HUES48 (cell line): ENCODE measurements around the gene SCNN1G.
A peak's percentile ranks its signal among the peaks of the same experiment; 100 is the strongest.
"Not testable (repeated sequence)": the region's sequence is repeated elsewhere in the genome, so short reads cannot be mapped to it uniquely, and the experiment has no call there.

ENCODE experiments used
- H3K27ac ChIP-seq: one replicate; pipeline ENCODE4 v1.7.0; 2013; ENCODE audit warnings: low read depth, low read length, inconsistent platforms
- H3K27me3 ChIP-seq: 2 replicates; pipeline ENCODE4 v1.6.1; 2013; ENCODE audit warnings: mild to moderate bottlenecking, low read length; ENCODE audit not compliant: control insufficient read depth, insufficient read depth
- H3K36me3 ChIP-seq: 2 replicates; pipeline ENCODE4 v1.6.1; 2013; ENCODE audit warnings: low read length; ENCODE audit not compliant: control insufficient read depth, insufficient read depth
- H3K4me1 ChIP-seq: 2 replicates; pipeline ENCODE4 v1.6.1; 2013; ENCODE audit warnings: mild to moderate bottlenecking, low read length; ENCODE audit not compliant: control insufficient read depth, insufficient read depth
- H3K4me3 ChIP-seq: 2 replicates; pipeline ENCODE4 v1.5.1; 2013; ENCODE audit warnings: mild to moderate bottlenecking, low read depth, low read length
- H3K9ac ChIP-seq: 2 replicates; pipeline ENCODE4 v1.6.1; 2013; ENCODE audit warnings: mild to moderate bottlenecking, low read depth, low read length, moderate library complexity
- H3K9me3 ChIP-seq: 2 replicates; pipeline ENCODE4 v1.6.1; 2013; ENCODE audit warnings: low read length; ENCODE audit not compliant: control insufficient read depth, insufficient read depth

SCNN1G gene

GRCh38 chr16:23144393-23144792 is 38.2 kb upstream of the SCNN1G start:
- H3K27ac ChIP-seq, H3K9me3 ChIP-seq, H3K4me3 ChIP-seq, H3K36me3 ChIP-seq, H3K27me3 ChIP-seq, H3K9ac ChIP-seq: not testable (repeated sequence)
- peaks cover 46% of the 10 kb centered on the region for H3K4me1 ChIP-seq

DNA sequence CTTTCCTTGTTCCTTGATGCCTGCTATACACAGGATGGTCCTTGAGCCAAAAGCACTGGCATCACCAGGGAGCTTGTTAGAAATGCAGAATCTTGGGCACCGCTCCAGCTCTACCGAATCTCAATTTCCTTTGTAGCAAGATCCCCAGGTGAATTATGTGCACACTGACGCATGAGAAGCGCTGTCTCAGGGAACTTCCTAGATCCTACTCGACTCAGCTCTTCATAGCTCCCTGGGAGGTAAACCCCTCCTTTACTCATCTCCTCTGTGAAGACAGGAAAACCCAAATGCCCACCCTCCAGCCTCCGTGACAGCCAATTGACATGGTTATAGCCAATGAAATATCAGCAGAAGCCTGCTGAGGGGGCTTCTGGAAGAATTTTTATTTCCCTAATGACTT is 37.4 kb upstream of the SCNN1G start:
- Histone ChIP-seq H3K4me1 (peaks cover 46% of the 10 kb centered on the region), H3K27ac (peak overlapping the region; percentile 40), H3K9ac (no peak overlapping the region), H3K9me3 (no peaks in the 10 kb centered on the region), H3K4me3 (no peak overlapping the region), H3K27me3 (no peaks in the 10 kb centered on the region), H3K36me3 (no peaks in the 10 kb centered on the region)

DNA sequence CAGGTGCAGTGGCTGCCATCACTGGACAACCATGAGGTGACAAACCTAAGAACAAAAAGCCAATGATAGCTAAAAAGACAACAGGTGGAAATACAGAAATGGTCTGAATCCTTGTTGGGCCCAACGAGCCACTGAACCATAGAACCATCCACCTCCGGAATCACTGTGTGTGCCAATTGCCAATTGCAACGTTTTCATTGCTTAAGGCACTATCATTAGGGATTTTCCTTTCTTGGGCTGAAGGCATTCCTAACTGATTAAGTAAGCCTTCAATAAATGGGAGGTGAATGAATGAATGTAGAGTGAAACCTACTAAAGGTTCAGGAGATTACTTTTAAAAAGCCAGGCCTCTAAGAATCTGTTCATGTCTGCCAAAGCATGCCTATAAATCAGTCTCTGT is 36.9 kb upstream of the SCNN1G start:
- Histone ChIP-seq H3K27ac (peak overlapping the region; percentile 40), H3K36me3 (no peaks in the 10 kb centered on the region), H3K27me3 (no peaks in the 10 kb centered on the region), H3K9ac (no peak overlapping the region), H3K4me1 (peaks cover 46% of the 10 kb centered on the region), H3K4me3 (no peak overlapping the region), H3K9me3 (no peaks in the 10 kb centered on the region)

GRCh38 chr16:23146877-23147601 is 35.5 kb upstream of the SCNN1G start:
- Histone ChIP-seq H3K4me1 (peaks cover 41% of the 10 kb centered on the region), H3K27ac (no peak overlapping the region), H3K4me3 (peak overlapping the region; percentile 26; the same call in 1 of the 2 replicates), H3K27me3 (no peaks in the 10 kb centered on the region), H3K36me3 (no peaks in the 10 kb centered on the region), H3K9ac (no peak overlapping the region), H3K9me3 (no peaks in the 10 kb centered on the region)

GRCh38 chr16:23147666-23148065 is 34.9 kb upstream of the SCNN1G start:
- H3K9me3 ChIP-seq = no peaks in the 10 kb centered on the region
- no peaks in the 10 kb centered on the region for H3K36me3 ChIP-seq
- peak overlapping the region; percentile 86 for H3K4me3 ChIP-seq
- H3K27ac ChIP-seq = no peak overlapping the region
- no peak overlapping the region for H3K9ac ChIP-seq
- H3K27me3 ChIP-seq = no peaks in the 10 kb centered on the region
- peaks cover 41% of the 10 kb centered on the region for H3K4me1 ChIP-seq

DNA sequence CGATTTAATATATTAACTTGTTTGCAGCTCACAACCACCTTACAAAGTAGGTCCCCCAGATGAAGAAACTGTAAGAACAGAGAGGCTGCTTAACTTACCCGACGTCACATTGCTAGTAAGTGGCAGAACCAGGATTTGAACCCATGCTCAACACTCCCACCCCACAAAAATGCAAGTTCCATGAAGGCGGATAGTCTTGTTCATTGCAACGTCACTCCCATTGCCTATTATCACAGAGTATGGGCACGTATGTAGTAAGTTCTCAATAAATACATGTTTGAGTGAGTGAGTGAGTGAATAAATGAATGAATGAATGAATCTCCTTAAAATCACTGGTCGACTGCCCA is 34.4 kb upstream of the SCNN1G start:
- H3K36me3 ChIP-seq = no peaks in the 10 kb centered on the region
- H3K9ac ChIP-seq = 0 out of 2 replicates have a peak overlapping the region, but pooled peaks have one; percentile 68
- H3K27ac ChIP-seq = no peak overlapping the region
- peaks cover 37% of the 10 kb centered on the region for H3K4me1 ChIP-seq
- peak overlapping the region; percentile 86 for H3K4me3 ChIP-seq
- H3K27me3 ChIP-seq = no peaks in the 10 kb centered on the region
- H3K9me3 ChIP-seq = no peaks in the 10 kb centered on the region

- H3K9ac ChIP-seq = peak overlapping the region; percentile 68; the same call in 1 of the 2 replicates
- no peak overlapping the region for H3K27ac ChIP-seq
- peaks cover 31% of the 10 kb centered on the region for H3K4me1 ChIP-seq
- H3K9me3 ChIP-seq = no peaks in the 10 kb centered on the region
- H3K36me3 ChIP-seq = no peaks in the 10 kb centered on the region
- H3K27me3 ChIP-seq = no peaks in the 10 kb centered on the region
- H3K4me3 ChIP-seq = peak overlapping the region; percentile 86
These were observed 33.9 kb upstream of the SCNN1G start for GRCh38 chr16:23148513-23149266.

DNA sequence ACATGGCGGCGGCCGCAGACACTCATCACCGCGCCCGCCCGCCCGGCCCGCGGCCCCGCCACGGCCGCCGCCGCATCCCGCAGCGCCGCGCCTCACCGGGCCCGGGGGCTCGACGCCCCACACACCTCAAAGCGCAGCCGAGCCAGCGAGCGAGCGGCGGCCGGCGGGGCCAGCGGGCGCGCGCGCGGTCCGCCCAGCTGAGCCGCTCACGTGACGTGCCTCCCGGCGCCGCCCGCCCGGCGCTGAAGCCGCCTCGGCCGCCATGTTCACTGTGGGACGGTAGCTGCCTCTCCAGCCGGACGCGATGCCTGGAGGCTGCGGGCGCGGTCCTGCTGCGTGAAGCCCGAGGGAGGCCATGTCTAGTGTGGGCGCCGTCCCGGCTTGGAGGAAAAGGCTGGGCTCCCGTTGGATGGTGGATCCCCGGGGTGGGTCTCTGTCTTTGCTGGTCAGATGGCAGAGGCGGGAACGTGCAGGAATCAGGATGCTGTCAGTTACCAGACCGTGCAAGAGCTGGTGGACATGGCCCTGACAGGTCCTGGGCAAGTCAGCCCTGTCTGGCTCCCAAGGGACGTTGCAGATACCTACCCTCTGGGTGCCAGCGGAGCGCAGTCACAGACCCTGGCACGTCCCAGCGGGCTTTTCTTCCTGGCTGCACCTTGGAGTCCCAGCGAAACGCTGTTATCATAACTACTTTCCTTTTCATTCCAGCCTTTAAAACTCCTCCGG is 33.1 kb upstream of the SCNN1G start, which contains the start of gene USP31:
Gene USP31, minus strand, starts transcription at position 186 of the 726 bp plus-strand sequence. Its CDS starts 182 bp downstream, at position 4.
- Histone ChIP-seq H3K27me3 (no peaks in the 10 kb centered on the region), H3K9me3 (no peaks in the 10 kb centered on the region), H3K9ac (peak within 1 kb of the TSS; percentile 68; the same call in 1 of the 2 replicates), H3K27ac (no peak within 1 kb of the TSS), H3K4me1 (peaks cover 25% of the 10 kb centered on the region), H3K4me3 (peak within 1 kb of the TSS; percentile 86), H3K36me3 (no peaks in the 10 kb centered on the region)

DNA sequence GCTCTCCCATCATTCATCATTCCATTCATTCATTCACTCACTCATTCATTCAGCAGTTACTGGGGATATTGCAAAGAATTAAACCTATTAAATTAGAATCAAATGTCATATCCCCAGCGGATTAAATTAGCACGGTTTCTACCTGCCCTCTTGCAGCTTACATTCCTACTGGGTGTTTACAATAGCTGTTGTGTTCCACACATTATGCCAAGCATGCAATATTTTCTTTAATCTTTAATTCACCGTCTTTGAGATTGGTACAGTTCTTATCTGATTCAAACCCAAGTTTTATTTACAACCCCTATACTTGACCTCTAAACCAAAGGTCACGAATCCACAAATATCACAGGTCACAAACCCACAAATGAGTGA is 32.6 kb upstream of the SCNN1G start:
- no peak overlapping the region for H3K27ac ChIP-seq
- H3K36me3 ChIP-seq = no peaks in the 10 kb centered on the region
- peak overlapping the region; percentile 86 for H3K4me3 ChIP-seq
- H3K9ac ChIP-seq = no peak overlapping the region
- no peaks in the 10 kb centered on the region for H3K9me3 ChIP-seq
- no peaks in the 10 kb centered on the region for H3K27me3 ChIP-seq
- H3K4me1 ChIP-seq = peaks cover 21% of the 10 kb centered on the region

DNA sequence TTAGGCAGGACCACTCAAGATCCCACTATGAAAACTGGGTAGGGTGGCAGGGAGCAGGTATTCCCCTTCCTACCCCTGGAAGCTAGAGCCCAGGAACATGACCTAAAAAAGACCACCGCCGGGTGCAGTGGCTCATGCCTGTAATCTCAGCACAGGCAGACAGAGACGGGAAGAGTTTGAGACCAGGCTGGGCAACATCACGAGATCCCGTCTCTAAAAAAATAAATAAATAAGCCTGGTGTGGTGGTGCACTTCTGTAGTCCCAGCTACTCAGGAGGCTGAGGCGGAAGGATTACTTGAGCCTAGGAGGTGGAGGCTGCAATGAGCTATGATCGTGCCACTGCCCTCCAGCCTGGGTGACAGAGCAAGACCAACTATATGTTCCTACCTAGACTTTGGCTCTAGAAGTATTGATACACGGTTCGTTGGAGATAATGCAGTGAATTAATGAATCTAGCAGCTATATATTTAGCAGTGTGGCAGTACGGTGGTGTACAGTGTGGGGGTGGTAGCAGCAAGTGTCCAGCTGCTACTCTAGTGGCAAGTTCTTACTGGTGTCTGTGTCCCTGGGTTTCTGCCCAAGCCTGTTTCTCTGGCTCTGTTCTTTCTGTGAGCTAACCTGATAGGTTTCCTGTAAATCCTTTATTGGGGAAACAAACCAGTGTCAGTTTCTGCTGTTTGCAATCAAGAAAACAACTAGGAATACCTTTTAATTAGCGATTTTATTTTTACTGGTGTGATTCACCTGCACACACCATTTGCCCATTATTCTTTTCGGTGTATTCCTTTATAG is 30.0 kb upstream of the SCNN1G start:
- Histone ChIP-seq H3K4me3 (no peak overlapping the region), H3K27me3 (no peaks in the 10 kb centered on the region), H3K9me3 (no peaks in the 10 kb centered on the region), H3K4me1 (peaks cover 2% of the 10 kb centered on the region; the same call in 1 of the 2 replicates), H3K36me3 (no peaks in the 10 kb centered on the region), H3K9ac (no peak overlapping the region), H3K27ac (no peak overlapping the region)
